H9 (cell line): ENCODE data around the gene RNF130. TPM values are rescaled to one million over a fixed set of nuclear protein-coding genes. Genes with fewer than 3 reads are reported as not detected.
"Not testable (repeated sequence)": the region's sequence is repeated elsewhere in the genome, so short reads cannot be mapped to it uniquely, and the experiment has no call there.

Experiments used
- DNase-seq: peaks from one replicate; pipeline ENCODE4 v3.0.0-alpha.2; 2017
- H2AFZ ChIP-seq: one replicate; pipeline ENCODE4 v1.6.1; 2013; ENCODE audit warnings: mild to moderate bottlenecking, low read length, control low read depth, moderate library complexity
- H2AK5ac ChIP-seq: 2 replicates; pipeline ENCODE4 v1.6.1; 2013; ENCODE audit warnings: low read length, control low read depth, mixed read lengths; ENCODE audit not compliant: insufficient read length
- H2BK120ac ChIP-seq: one replicate; pipeline ENCODE4 v1.6.1; 2013; ENCODE audit warnings: low read depth, mild to moderate bottlenecking, low read length, control low read depth, inconsistent platforms; ENCODE audit not compliant: poor library complexity, severe bottlenecking
- H2BK12ac ChIP-seq: 2 replicates; pipeline ENCODE4 v1.6.1; 2013; ENCODE audit warnings: low read length, control low read depth, mixed read lengths, low read depth; ENCODE audit not compliant: insufficient read length
- H2BK15ac ChIP-seq: 2 replicates; pipeline ENCODE4 v1.6.1; 2013; ENCODE audit warnings: low read depth, low read length, control low read depth
- H2BK20ac ChIP-seq: one replicate; pipeline ENCODE4 v1.6.1; 2013; ENCODE audit warnings: low read depth, mild to moderate bottlenecking, low read length, control low read depth, inconsistent platforms; ENCODE audit not compliant: poor library complexity, severe bottlenecking
- H2BK5ac ChIP-seq: 2 replicates; pipeline ENCODE4 v1.6.1; 2013; ENCODE audit warnings: low read length, control low read depth, mixed read lengths; ENCODE audit not compliant: insufficient read length
- H3K14ac ChIP-seq: 2 replicates; pipeline ENCODE4 v1.6.1; 2013; ENCODE audit warnings: low read length, control low read depth; ENCODE audit not compliant: insufficient read depth
- H3K18ac ChIP-seq: 2 replicates; pipeline ENCODE4 v1.6.1; 2013; ENCODE audit warnings: low read depth, mild to moderate bottlenecking, mixed read lengths, low read length, control low read depth; ENCODE audit not compliant: insufficient read length
- H3K23ac ChIP-seq: 2 replicates; pipeline ENCODE4 v1.6.1; 2013; ENCODE audit warnings: low read length, control low read depth, mixed read lengths, low read depth; ENCODE audit not compliant: insufficient read length
- H3K23me2 ChIP-seq: 2 replicates; pipeline ENCODE4 v1.6.1; 2013; ENCODE audit warnings: low read depth, mild to moderate bottlenecking, mixed read lengths, low read length, control low read depth; ENCODE audit not compliant: insufficient read length, poor library complexity, severe bottlenecking
- H3K27ac ChIP-seq: 2 replicates; pipeline ENCODE4 v1.5.1; 2013; ENCODE audit warnings: low read length, control low read depth, mixed read lengths, low read depth; ENCODE audit not compliant: insufficient read length
- H3K27me3 ChIP-seq: 2 replicates; pipeline ENCODE4 v1.6.1; 2013; ENCODE audit warnings: low read length, control low read depth, inconsistent platforms; ENCODE audit not compliant: insufficient read depth
- H3K4ac ChIP-seq: 2 replicates; pipeline ENCODE4 v1.6.1; 2013; ENCODE audit warnings: low read depth, mild to moderate bottlenecking, control low read depth, inconsistent platforms, low read length, moderate library complexity
- H3K4me1 ChIP-seq: 2 replicates; pipeline ENCODE4 v1.6.1; 2013; ENCODE audit warnings: low read length, control low read depth, inconsistent platforms; ENCODE audit not compliant: insufficient read depth
- H3K4me2 ChIP-seq: 2 replicates; pipeline ENCODE4 v1.6.1; 2013; ENCODE audit warnings: low read length, control low read depth, mixed read lengths; ENCODE audit not compliant: insufficient read length, insufficient read depth
- H3K56ac ChIP-seq: 2 replicates; pipeline ENCODE4 v1.6.1; 2013; ENCODE audit warnings: low read depth, mild to moderate bottlenecking, mixed read lengths, low read length, control low read depth; ENCODE audit not compliant: insufficient read length
- H3K79me1 ChIP-seq: 2 replicates; pipeline ENCODE4 v1.6.1; 2013; ENCODE audit warnings: low read depth, mild to moderate bottlenecking, moderate library complexity, low read length, control low read depth, inconsistent platforms; ENCODE audit not compliant: insufficient read depth, poor library complexity, severe bottlenecking
- H3K79me2 ChIP-seq: 2 replicates; pipeline ENCODE4 v1.6.1; 2013; ENCODE audit warnings: low read length, control low read depth, inconsistent platforms; ENCODE audit not compliant: insufficient read depth
- H3K9ac ChIP-seq: 2 replicates; pipeline ENCODE4 v1.6.1; 2013; ENCODE audit warnings: low read length, control low read depth, mixed read lengths; ENCODE audit not compliant: insufficient read length; ENCODE audit errors: extremely low read depth
- H3K9me3 ChIP-seq: one replicate; pipeline ENCODE4 v1.6.1; 2013; ENCODE audit warnings: low read depth, low read length, inconsistent platforms; ENCODE audit not compliant: control insufficient read depth
- H3T11ph ChIP-seq: one replicate; pipeline ENCODE4 v1.6.1; 2013; ENCODE audit warnings: mild to moderate bottlenecking, low read length, control low read depth, inconsistent platforms
- H4K20me1 ChIP-seq: one replicate; pipeline ENCODE4 v1.6.1; 2013; ENCODE audit not compliant: control insufficient read depth, insufficient read length, insufficient read depth
- H4K5ac ChIP-seq: 2 replicates; pipeline ENCODE4 v1.6.1; 2013; ENCODE audit warnings: low read depth, mild to moderate bottlenecking, mixed read lengths, low read length, control low read depth; ENCODE audit not compliant: insufficient read length
- H4K8ac ChIP-seq: replicated peaks from 2 replicates; pipeline ENCODE4 v1.6.1; 2013; ENCODE audit warnings: low read length, control low read depth, mixed read lengths, low read depth; ENCODE audit not compliant: insufficient read length
- H4K91ac ChIP-seq: 2 replicates; pipeline ENCODE4 v1.6.1; 2013; ENCODE audit warnings: low read depth, mild to moderate bottlenecking, moderate library complexity, mixed read lengths, low read length, control low read depth; ENCODE audit not compliant: insufficient read length
- H3K27ac Mint-ChIP-seq, 3 experiments: 2 replicates in 2 of 3; 3 replicates in 1 of 3; pipeline ENCODE4 v1.8.0; 2020 to 2021; ENCODE audit warnings: mixed read lengths in 3 of 3, mild to moderate bottlenecking in 1 of 3, moderate library complexity in 1 of 3
- H3K27me3 Mint-ChIP-seq: 2 replicates; pipeline ENCODE4 v1.8.0; 2021; ENCODE audit warnings: low read depth, mild to moderate bottlenecking, moderate library complexity, mixed read lengths
- H3K36me3 Mint-ChIP-seq, 3 experiments: 2 replicates in 2 of 3; 3 replicates in 1 of 3; pipeline ENCODE4 v1.8.0; 2020 to 2021; ENCODE audit warnings: low read depth in 3 of 3, mixed read lengths in 3 of 3; ENCODE audit not compliant: insufficient read depth in 1 of 3
- H3K4me1 Mint-ChIP-seq, 2 experiments: 2 replicates each; pipeline ENCODE4 v1.8.0; 2020; ENCODE audit warnings: mixed read lengths in 2 of 2
- H3K4me3 Mint-ChIP-seq, 2 experiments: 2 replicates in 1 of 2; 3 replicates in 1 of 2; pipeline ENCODE4 v1.8.0; 2020 to 2021; ENCODE audit warnings: mild to moderate bottlenecking in 2 of 2, mixed read lengths in 2 of 2, moderate library complexity in 1 of 2
- H3K9me3 Mint-ChIP-seq, 2 experiments: 2 replicates in 1 of 2; 3 replicates in 1 of 2; pipeline ENCODE4 v1.8.0; 2020; ENCODE audit warnings: mild to moderate bottlenecking in 2 of 2, mixed read lengths in 2 of 2, moderate library complexity in 1 of 2
- CTCF ChIP-seq: fragments of 200-600 bp; sonication (generic); conservative IDR thresholded peaks from 3 replicates; pipeline ENCODE4 v1.8.0; 2021; ENCODE audit warnings: antibody characterized with exemption, mild to moderate bottlenecking
- WGBS: extraction: QIAGEN DNeasy Blood & Tissue Kit; methylation state at CpG from one replicate; pipeline ENCODE4 v1.1.7; 2013; ENCODE audit warnings: missing lambda C conversion rate, low lambda C conversion rate, mixed read lengths; ENCODE audit not compliant: insufficient read length; ENCODE audit errors: extremely low coverage; 5-methylcytosine and 5-hydroxymethylcytosine counted together
- total RNA-seq: library from RNA; stranded (reverse); gene quantifications from 2 replicates; pipeline ENCODE4 v1.2.1, GENCODE V29; 2021

The RNF130 gene
- total RNA-seq, 1 experiment from 2014 or later: 80.0 TPM

GRCh38 chr5:179990525-179990924 lies 81.0 kb downstream of the RNF130 start:
- H3K79me2 ChIP-seq, H3K27me3 ChIP-seq, H3K4ac ChIP-seq, H3K56ac ChIP-seq, H4K20me1 ChIP-seq, H3K27me3 Mint-ChIP-seq, H4K91ac ChIP-seq, H3T11ph ChIP-seq, H3K23ac ChIP-seq, H2BK120ac ChIP-seq, H2BK15ac ChIP-seq, H3K79me1 ChIP-seq, H2BK12ac ChIP-seq, H3K9ac ChIP-seq, H2BK20ac ChIP-seq, H3K23me2 ChIP-seq, H3K4me3 Mint-ChIP-seq, H2AK5ac ChIP-seq, H2BK5ac ChIP-seq, DNase-seq, H3K4me2 ChIP-seq, H3K27ac Mint-ChIP-seq, H3K4me1 ChIP-seq, H3K14ac ChIP-seq, H4K8ac ChIP-seq, H4K5ac ChIP-seq, H3K9me3 ChIP-seq, H3K18ac ChIP-seq, H2AFZ ChIP-seq, H3K27ac ChIP-seq: not testable (repeated sequence)
- WGBS: no CpG with 5 or more reads among the region's 8 CpGs
- peak; percentile 54; the same call in 2 of the 3 replicates for TF ChIP-seq CTCF
- Mint-ChIP-seq H3K36me3 (peaks cover 35 to 64% (median 38%) of the 10 kb centered on the region in 3 experiments), H3K9me3 (peaks cover 32 to 38% of the 10 kb centered on the region in 2 experiments), H3K4me1 (peaks cover 12 to 16% of the 10 kb centered on the region in 2 experiments)
